BE2C (cell line): ENCODE results near the gene YTHDF1.
A peak's percentile ranks its signal among the peaks of the same experiment; 100 is the strongest.
"Not testable (repeated sequence)": the region's sequence is repeated elsewhere in the genome, so short reads cannot be mapped to it uniquely, and the experiment has no call there.

Experiments
- DNase-seq: peaks from one replicate; pipeline ENCODE4 v3.0.0-alpha.2; 2020
- H3K27me3 ChIP-seq: fragments of 250-450 bp; sonication (Bioruptor Pico); 2 replicates; pipeline ENCODE4 v1.5.1; 2020; ENCODE audit warnings: mild to moderate bottlenecking
- H3K36me3 ChIP-seq: fragments of 250-450 bp; sonication (Bioruptor Pico); 2 replicates; pipeline ENCODE4 v1.5.1; 2020; ENCODE audit warnings: mild to moderate bottlenecking
- H3K4me1 ChIP-seq: fragments of 250-450 bp; sonication (Bioruptor Pico); 2 replicates; pipeline ENCODE4 v1.5.1; 2020
- H3K4me3 ChIP-seq: 2 replicates; pipeline ENCODE4 v1.5.1; 2011; ENCODE audit warnings: low read depth, low read length
- H3K9me3 ChIP-seq: fragments of 250-450 bp; sonication (Bioruptor Pico); 2 replicates; pipeline ENCODE4 v1.5.1; 2020
- CTCF ChIP-seq: IDR thresholded peaks from 2 replicates; pipeline ENCODE4 v1.5.1; 2012; ENCODE audit warnings: mild to moderate bottlenecking, low read depth, low read length

The YTHDF1 gene

DNA sequence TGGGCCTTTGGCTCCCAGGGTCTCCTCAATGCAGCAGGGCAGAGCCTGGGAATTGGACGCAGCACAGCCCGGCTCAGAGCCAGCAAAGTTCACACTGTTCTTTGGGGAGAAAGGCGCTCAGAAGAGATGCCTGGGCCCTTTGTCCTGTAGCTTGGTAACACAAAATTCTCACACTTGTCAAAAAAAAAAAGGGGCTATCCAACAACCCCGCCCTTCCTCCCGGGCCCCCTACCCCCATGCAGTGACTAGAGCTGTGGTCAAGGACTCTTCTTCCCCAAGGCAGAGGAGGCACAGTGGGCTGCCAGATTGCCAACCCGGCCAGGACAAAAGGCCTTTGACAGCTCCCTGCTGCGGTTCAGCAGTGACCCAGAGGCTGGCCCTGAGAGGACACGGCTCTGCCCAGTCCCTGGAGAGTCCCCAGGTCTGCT is 36.4 kb upstream of the YTHDF1 start:
- peaks cover 3% of the 10 kb centered on the region; the same call in 1 of the 2 replicates for H3K4me1 ChIP-seq
- no peak overlapping the region for H3K4me3 ChIP-seq
- H3K27me3 ChIP-seq, result peaks cover 52% of the 10 kb centered on the region
- H3K36me3 ChIP-seq, result no peaks in the 10 kb centered on the region
- DNase-seq, result no peak
- no peaks in the 10 kb centered on the region for H3K9me3 ChIP-seq
- no peak for TF ChIP-seq CTCF

DNA sequence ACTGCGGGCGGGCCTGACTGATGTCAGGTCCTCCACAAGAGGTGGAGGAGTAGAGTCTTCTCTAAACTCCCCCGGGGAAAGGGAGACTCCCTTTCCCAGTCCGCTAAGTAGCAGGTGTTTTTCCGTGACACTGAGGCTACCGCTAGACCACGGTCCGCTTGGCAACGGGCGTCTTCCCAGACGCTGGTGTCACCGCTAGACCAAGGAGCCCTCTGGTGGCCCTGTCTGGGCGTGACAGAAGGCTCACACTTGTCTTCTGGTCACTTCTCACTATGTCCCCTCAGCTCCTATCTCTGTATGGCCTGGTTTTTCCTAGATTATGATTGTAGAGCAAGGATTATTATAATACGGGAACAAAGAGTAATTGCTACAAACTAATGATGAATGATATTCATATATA is 35.4 kb upstream of the YTHDF1 start:
- H3K4me3 ChIP-seq, H3K4me1 ChIP-seq, H3K9me3 ChIP-seq, H3K36me3 ChIP-seq: not testable (repeated sequence)
- peak; percentile 65 for DNase-seq
- peak; percentile 50 for TF ChIP-seq CTCF
- H3K27me3 ChIP-seq, result peaks cover 46% of the 10 kb centered on the region

- H3K4me1 ChIP-seq, result peaks cover 10% of the 10 kb centered on the region
- TF ChIP-seq CTCF, result no peak
- H3K27me3 ChIP-seq, result peaks cover 31% of the 10 kb centered on the region
- H3K36me3 ChIP-seq, result no peaks in the 10 kb centered on the region
- no peak overlapping the region for H3K4me3 ChIP-seq
- DNase-seq, result no peak
- H3K9me3 ChIP-seq, result no peaks in the 10 kb centered on the region
Observed at GRCh38 chr20:63249891-63250290, 34.0 kb upstream of the YTHDF1 start.

DNA sequence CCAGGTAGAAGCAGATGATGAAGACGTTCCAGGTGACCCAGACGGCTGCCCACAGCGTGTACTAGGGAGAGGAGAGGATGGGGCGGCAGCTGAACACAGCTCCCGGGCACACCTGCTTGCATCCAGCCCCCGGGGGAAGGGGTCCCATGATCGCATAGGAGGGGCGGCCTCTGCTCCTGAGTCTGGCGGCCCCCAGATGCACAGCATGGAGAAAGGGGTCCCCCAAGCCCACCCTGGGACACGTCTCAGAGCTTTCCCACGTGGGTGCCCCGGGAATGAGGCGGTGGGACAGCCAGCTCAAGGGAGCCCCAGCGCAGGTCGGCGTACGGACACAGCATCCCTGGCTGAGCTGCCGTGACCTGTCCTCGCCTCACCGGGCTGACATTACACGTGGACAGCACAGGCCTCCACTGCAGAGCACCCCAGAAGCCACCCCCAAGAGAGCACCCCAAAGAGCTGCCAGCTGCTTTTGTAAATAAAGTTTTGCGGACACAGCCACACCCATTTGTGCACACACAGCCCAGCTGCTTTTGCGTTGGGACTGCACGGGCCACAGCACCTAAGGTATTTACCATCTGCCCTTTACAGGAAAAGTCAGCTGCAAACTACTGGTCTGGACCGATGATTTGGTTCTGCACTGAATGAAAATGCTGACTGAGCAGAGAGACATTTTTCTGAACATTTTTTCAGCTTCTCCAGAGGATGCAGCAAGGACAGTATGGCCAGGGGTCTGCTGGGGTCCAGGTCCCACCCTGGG is 33.1 kb upstream of the YTHDF1 start:
- Histone ChIP-seq H3K36me3 (no peaks in the 10 kb centered on the region), H3K4me1 (peaks cover 10% of the 10 kb centered on the region), H3K9me3 (no peaks in the 10 kb centered on the region), H3K4me3 (no peak overlapping the region), H3K27me3 (peaks cover 24% of the 10 kb centered on the region)
- DNase-seq, result no peak
- no peak for TF ChIP-seq CTCF

GRCh38 chr20:63247671-63248228 is 31.8 kb upstream of the YTHDF1 start:
- Histone ChIP-seq H3K27me3 (peaks cover 11% of the 10 kb centered on the region), H3K4me1 (peaks cover 10% of the 10 kb centered on the region)
- TF ChIP-seq CTCF, result no peak

More at GRCh38 chr20:63247671-63248228, 31.8 kb upstream of the YTHDF1 start:
- H3K36me3 ChIP-seq, result no peaks in the 10 kb centered on the region
- H3K4me3 ChIP-seq, result no peak overlapping the region
- H3K9me3 ChIP-seq, result no peaks in the 10 kb centered on the region
- no peak for DNase-seq
